ENCODE data around the gene FOXP1. TPM values are rescaled to one million over a fixed set of nuclear protein-coding genes. Genes with fewer than 3 reads are reported as not detected.

The FOXP1 gene
- total RNA-seq, 4 donors from 2014 or later: 86.4 to 107 (median 93.8) TPM

GRCh38 chr3:71128961-71129360 is 454.6 kb downstream of the FOXP1 start:
- WGBS, 2 donors: 8 to 9% methylated on average over 6 of the region's 6 CpGs
- Histone ChIP-seq H3K4me3 (peak overlapping the region; percentile 30 to 60 (median 44)), H3K36me3 (no peaks in the 10 kb centered on the region), H3K27me3 (no peaks in the 10 kb centered on the region), H3K4me1 (peaks cover 0 to 63% (median 24%) of the 10 kb centered on the region in 4 donors), H3K9me3 (no peaks in the 10 kb centered on the region), H3K27ac (peak overlapping the region; percentile 65 to 88 (median 88))
- peak in 1 of 2 donors; percentile 6 for TF ChIP-seq EP300 (IDR thresholded peaks at IDR 0.05)
- no peak for TF ChIP-seq POLR2A (IDR thresholded peaks at IDR 0.05)
- no peak for DNase-seq (ENCODE audit: low spot score in 2 of 2)

DNA sequence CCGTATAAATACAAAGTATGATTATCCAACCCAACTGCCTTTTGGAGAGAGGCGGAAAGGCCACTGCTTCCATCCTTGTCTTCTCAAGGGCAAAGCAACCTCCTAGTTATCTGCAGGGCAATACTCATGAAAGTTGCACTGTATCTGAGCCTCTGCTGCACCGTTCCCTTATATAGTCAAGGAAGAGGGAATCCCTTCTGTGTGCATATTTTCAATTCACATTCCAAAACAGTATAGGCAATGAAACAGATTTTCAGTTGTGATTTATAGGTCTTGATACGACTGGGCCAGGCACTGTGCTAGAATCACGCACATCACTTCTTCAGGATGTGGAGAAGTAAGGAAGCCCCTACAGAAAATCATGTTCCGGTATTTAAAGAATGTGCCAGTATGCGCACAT is 455.7 kb downstream of the FOXP1 start:
- H3K27ac ChIP-seq: peak overlapping the region in 3 of 4 donors; percentile 18 to 88 (median 87)
- peaks cover 0 to 52% (median 23%) of the 10 kb centered on the region in 4 donors for H3K4me1 ChIP-seq
- H3K9me3 ChIP-seq: no peaks in the 10 kb centered on the region
- no peak for DNase-seq (ENCODE audit: low spot score in 2 of 2)
- 74 to 75% methylated on average over 7 of the region's 7 CpGs for WGBS, 2 donors
- H3K36me3 ChIP-seq: no peaks in the 10 kb centered on the region
- TF ChIP-seq POLR2A (IDR thresholded peaks at IDR 0.05): no peak
- TF ChIP-seq EP300 (IDR thresholded peaks at IDR 0.05): no peak
- TF ChIP-seq, protein P1, sequence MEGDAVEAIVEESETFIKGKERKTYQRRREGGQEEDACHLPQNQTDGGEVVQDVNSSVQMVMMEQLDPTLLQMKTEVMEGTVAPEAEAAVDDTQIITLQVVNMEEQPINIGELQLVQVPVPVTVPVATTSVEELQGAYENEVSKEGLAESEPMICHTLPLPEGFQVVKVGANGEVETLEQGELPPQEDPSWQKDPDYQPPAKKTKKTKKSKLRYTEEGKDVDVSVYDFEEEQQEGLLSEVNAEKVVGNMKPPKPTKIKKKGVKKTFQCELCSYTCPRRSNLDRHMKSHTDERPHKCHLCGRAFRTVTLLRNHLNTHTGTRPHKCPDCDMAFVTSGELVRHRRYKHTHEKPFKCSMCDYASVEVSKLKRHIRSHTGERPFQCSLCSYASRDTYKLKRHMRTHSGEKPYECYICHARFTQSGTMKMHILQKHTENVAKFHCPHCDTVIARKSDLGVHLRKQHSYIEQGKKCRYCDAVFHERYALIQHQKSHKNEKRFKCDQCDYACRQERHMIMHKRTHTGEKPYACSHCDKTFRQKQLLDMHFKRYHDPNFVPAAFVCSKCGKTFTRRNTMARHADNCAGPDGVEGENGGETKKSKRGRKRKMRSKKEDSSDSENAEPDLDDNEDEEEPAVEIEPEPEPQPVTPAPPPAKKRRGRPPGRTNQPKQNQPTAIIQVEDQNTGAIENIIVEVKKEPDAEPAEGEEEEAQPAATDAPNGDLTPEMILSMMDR (IDR thresholded peaks at IDR 0.05): no peak
- H3K27me3 ChIP-seq: no peaks in the 10 kb centered on the region
- H3K4me3 ChIP-seq: peak overlapping the region in 1 of 4 donors; percentile 6

DNA sequence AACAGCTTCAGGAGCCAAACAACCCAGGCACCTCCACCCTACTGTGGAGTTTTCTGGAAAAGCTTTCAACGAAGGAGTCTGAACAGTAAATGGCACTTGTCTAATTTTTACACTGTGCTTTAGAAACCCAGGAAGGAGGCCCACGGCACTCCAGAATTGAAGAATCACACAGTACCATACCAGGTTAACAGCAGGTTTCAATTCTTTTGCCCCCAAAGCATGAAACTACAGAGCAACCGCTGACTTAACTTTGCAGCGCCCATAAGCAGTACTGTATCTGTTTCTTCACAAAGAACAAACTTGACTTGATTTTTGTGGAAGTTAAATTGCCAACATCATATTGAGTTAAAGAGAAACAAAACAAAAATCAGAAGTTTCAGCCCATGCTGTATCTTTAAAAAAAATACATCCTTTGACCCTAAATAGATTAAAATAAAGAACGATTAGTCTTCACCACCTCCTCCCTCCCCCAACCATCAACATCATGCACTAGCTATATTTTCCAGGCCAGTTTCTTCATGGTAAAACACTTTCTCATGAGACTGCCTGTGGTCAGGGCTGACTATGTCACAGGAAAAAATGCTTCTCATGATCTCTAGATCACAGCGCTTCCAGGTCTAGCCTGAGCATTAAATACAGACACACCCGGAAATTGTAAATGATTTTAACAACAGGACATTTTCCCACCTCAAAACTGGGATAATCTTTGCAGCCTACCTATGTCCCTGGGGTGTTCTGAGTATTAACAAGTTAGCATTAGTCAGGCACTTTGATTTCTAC is 456.3 kb downstream of the FOXP1 start:
- WGBS, 2 donors: 56 to 60% methylated on average over 7 of the region's 7 CpGs
- DNase-seq (ENCODE audit: low spot score in 2 of 2): no peak
- H3K27me3 ChIP-seq: no peaks in the 10 kb centered on the region
- no peaks in the 10 kb centered on the region for H3K9me3 ChIP-seq
- TF ChIP-seq, protein P1 (IDR thresholded peaks at IDR 0.05): no peak
- TF ChIP-seq POLR2A (IDR thresholded peaks at IDR 0.05): no peak
- TF ChIP-seq EP300 (IDR thresholded peaks at IDR 0.05): peak in 1 of 2 donors; percentile 25
- no peaks in the 10 kb centered on the region for H3K36me3 ChIP-seq
- peak overlapping the region in 1 of 4 donors; percentile 6 for H3K4me3 ChIP-seq
- H3K4me1 ChIP-seq: peaks cover 0 to 46% (median 20%) of the 10 kb centered on the region in 4 donors
- peak overlapping the region in 3 of 4 donors; percentile 18 to 88 (median 87) for H3K27ac ChIP-seq

GRCh38 chr3:71125738-71126137 is 457.8 kb downstream of the FOXP1 start:
- TF ChIP-seq, protein P1 (IDR thresholded peaks at IDR 0.05): no peak
- no peak for TF ChIP-seq POLR2A (IDR thresholded peaks at IDR 0.05)
- TF ChIP-seq EP300 (IDR thresholded peaks at IDR 0.05): no peak
- no peak overlapping the region for H3K4me3 ChIP-seq
- no peak for DNase-seq (ENCODE audit: low spot score in 2 of 2)
- 96 to 98% methylated on average over 1 of the region's 1 CpG for whole genome bisulfite sequencing, 2 donors
- peaks cover 0 to 31% (median 11%) of the 10 kb centered on the region in 4 donors for H3K4me1 ChIP-seq
- no peaks in the 10 kb centered on the region for H3K27me3 ChIP-seq
- no peaks in the 10 kb centered on the region for H3K36me3 ChIP-seq
- no peak overlapping the region for H3K27ac ChIP-seq
- no peaks in the 10 kb centered on the region for H3K9me3 ChIP-seq

- Histone ChIP-seq H3K4me1 (peaks cover 0 to 35% (median 12%) of the 10 kb centered on the region in 4 donors), H3K27ac (no peak overlapping the region), H3K4me3 (no peak overlapping the region), H3K27me3 (no peaks in the 10 kb centered on the region), H3K9me3 (no peaks in the 10 kb centered on the region), H3K36me3 (no peaks in the 10 kb centered on the region)
- TF ChIP-seq, protein P1 (IDR thresholded peaks at IDR 0.05): no peak
- no peak for TF ChIP-seq EP300 (IDR thresholded peaks at IDR 0.05)
- no peak for TF ChIP-seq POLR2A (IDR thresholded peaks at IDR 0.05)
- 41 to 57% methylated on average over 1 of the region's 1 CpG for WGBS, 2 donors
- no peak for DNase-seq (ENCODE audit: low spot score in 2 of 2)
These were observed 459.5 kb downstream of the FOXP1 start for GRCh38 chr3:71124048-71124447.
